Loucy (cell line): ENCODE measurements around the gene SNAPC2.
"Not testable (repeated sequence)": the region's sequence is repeated elsewhere in the genome, so short reads cannot be mapped to it uniquely, and the experiment has no call there.

Source experiments
- H2AFZ ChIP-seq: fragments of 200-600 bp; sonication (generic); 2 replicates; pipeline ENCODE4 v1.6.0; 2016; ENCODE audit warnings: antibody characterized with exemption, mild to moderate bottlenecking, low read length, moderate library complexity
- H3F3A ChIP-seq: fragments of 200-600 bp; 2 replicates; pipeline ENCODE4 v1.6.0; 2016; ENCODE audit warnings: antibody characterized with exemption, low read depth, mild to moderate bottlenecking
- H3K27me3 ChIP-seq: fragments of 200-600 bp; sonication (generic); 2 replicates; pipeline ENCODE4 v1.6.1; 2014; ENCODE audit warnings: low read length, mild to moderate bottlenecking; ENCODE audit not compliant: insufficient read depth, poor library complexity, severe bottlenecking
- H3K36me3 ChIP-seq: fragments of 200-600 bp; sonication (generic); 2 replicates; pipeline ENCODE4 v1.6.1; 2016; ENCODE audit warnings: low read length; ENCODE audit not compliant: insufficient read depth
- H3K4me1 ChIP-seq: fragments of 200-600 bp; sonication (generic); 2 replicates; pipeline ENCODE4 v1.5.1; 2014; ENCODE audit warnings: low read length, mild to moderate bottlenecking; ENCODE audit not compliant: insufficient read depth, poor library complexity, severe bottlenecking
- H3K4me2 ChIP-seq: fragments of 200-600 bp; sonication (generic); 2 replicates; pipeline ENCODE4 v1.6.0; 2014; ENCODE audit warnings: antibody characterized with exemption, low read length, low read depth, mild to moderate bottlenecking; ENCODE audit not compliant: poor library complexity, severe bottlenecking
- H3K4me3 ChIP-seq: fragments of 200-600 bp; sonication (generic); 2 replicates; pipeline ENCODE4 v1.5.1; 2014; ENCODE audit warnings: low read length, mild to moderate bottlenecking, mixed read lengths; ENCODE audit not compliant: poor library complexity, severe bottlenecking
- H3K79me2 ChIP-seq: fragments of 200-600 bp; sonication (generic); 2 replicates; pipeline ENCODE4 v1.6.1; 2014; ENCODE audit warnings: low read length; ENCODE audit not compliant: insufficient read depth
- H3K9ac ChIP-seq: fragments of 200-600 bp; sonication (generic); 2 replicates; pipeline ENCODE4 v1.6.0; 2014; ENCODE audit warnings: mild to moderate bottlenecking, low read depth, low read length, moderate library complexity; ENCODE audit not compliant: poor library complexity, severe bottlenecking
- H3K9me2 ChIP-seq: fragments of 200-600 bp; sonication (generic); replicated peaks from 2 replicates; pipeline ENCODE4 v1.6.1; 2016; ENCODE audit warnings: low read depth, low read length, mixed read lengths
- H3K9me3 ChIP-seq: fragments of 200-600 bp; sonication (generic); 2 replicates; pipeline ENCODE4 v1.6.1; 2014; ENCODE audit warnings: mild to moderate bottlenecking, antibody characterized with exemption, low read length, low read depth; ENCODE audit not compliant: insufficient read depth
- H4K20me1 ChIP-seq: fragments of 200-600 bp; sonication (generic); 2 replicates; pipeline ENCODE4 v1.6.0; 2014; ENCODE audit warnings: antibody characterized with exemption, low read length, mild to moderate bottlenecking; ENCODE audit not compliant: insufficient read depth, poor library complexity, severe bottlenecking
- EZH2phosphoT487 ChIP-seq: fragments of 200-600 bp; IDR thresholded peaks from 2 replicates; pipeline ENCODE4 v1.6.1; 2018; ENCODE audit warnings: antibody characterized with exemption, mild to moderate bottlenecking, moderate library complexity, borderline replicate concordance
- TF ChIP-seq, protein P1 (sequence below): fragments of 200-600 bp; sonication (generic); conservative IDR thresholded peaks from 2 replicates; pipeline ENCODE4 v1.5.1; 2014; ENCODE audit warnings: mild to moderate bottlenecking, antibody characterized with exemption, low read length

Gene SNAPC2

DNA sequence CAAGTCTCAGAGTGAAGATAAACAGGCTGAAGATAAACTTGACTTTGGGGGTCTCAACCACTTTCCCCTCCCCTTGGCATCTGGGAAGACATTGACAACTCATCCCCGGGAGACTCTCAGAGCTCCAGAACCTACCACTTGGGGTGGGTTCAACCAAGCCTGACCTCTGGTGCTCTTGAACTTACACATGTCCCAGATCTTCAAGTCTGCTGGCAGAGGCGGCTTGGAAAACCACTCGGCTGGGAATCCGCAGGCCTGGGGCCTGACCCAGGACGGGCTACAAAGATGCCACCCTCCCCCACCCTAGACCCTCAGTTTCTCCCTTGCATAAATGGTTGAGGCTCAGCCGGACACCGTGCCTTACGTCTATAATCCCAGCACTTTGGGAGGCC is 31.3 kb upstream of the SNAPC2 start:
- Histone ChIP-seq H3K27me3 (no peaks in the 10 kb centered on the region), H3F3A (no peaks in the 10 kb centered on the region), H3K79me2 (no peaks in the 10 kb centered on the region), H4K20me1 (no peaks in the 10 kb centered on the region), H3K36me3 (no peaks in the 10 kb centered on the region), H3K9me3 (no peaks in the 10 kb centered on the region), H3K4me2 (no peak overlapping the region), H3K9ac (no peak overlapping the region), H2AFZ (no peak overlapping the region), H3K4me3 (no peak overlapping the region), H3K9me2 (no peaks in the 10 kb centered on the region), H3K4me1 (peaks cover 4% of the 10 kb centered on the region)
- no peak for TF ChIP-seq EZH2phosphoT487
- TF ChIP-seq, protein P1, sequence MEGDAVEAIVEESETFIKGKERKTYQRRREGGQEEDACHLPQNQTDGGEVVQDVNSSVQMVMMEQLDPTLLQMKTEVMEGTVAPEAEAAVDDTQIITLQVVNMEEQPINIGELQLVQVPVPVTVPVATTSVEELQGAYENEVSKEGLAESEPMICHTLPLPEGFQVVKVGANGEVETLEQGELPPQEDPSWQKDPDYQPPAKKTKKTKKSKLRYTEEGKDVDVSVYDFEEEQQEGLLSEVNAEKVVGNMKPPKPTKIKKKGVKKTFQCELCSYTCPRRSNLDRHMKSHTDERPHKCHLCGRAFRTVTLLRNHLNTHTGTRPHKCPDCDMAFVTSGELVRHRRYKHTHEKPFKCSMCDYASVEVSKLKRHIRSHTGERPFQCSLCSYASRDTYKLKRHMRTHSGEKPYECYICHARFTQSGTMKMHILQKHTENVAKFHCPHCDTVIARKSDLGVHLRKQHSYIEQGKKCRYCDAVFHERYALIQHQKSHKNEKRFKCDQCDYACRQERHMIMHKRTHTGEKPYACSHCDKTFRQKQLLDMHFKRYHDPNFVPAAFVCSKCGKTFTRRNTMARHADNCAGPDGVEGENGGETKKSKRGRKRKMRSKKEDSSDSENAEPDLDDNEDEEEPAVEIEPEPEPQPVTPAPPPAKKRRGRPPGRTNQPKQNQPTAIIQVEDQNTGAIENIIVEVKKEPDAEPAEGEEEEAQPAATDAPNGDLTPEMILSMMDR: no peak

DNA sequence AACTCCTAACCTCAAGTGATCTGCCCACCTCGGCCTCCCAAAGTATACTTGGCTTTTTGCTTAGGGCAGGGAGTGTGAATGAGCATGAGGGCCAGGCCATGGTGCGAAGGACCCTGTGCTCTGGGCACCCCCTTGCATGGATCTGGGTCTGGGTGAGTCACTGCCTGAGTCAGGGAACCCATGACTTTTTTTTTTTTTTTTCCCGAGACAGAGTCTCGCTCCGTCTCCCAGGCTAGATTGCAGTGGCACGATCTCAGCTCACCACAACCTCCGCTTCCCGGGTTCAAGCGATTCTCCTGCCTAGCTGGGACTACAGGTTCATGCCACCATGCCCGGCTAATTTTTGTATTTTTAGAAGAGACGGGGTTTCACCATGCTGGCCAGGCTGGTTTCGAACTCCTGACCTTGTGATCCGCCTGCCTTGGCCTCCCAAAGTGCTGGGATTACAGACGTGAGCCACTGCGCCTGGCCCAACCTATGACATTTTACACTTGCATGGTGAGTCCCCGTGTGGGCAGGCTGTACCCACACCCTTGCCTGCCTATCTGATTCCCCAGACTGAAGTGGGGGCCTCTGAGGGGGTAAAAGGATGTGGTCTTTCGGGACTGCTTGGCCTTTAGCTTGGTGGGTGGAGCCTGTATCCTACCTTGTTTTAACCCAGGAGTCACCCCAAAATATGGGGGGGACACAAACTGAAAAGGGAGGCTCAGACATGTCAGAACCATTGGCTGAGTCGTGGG is 26.6 kb upstream of the SNAPC2 start:
- not testable (repeated sequence) for H3F3A ChIP-seq, H3K9me3 ChIP-seq, H3K79me2 ChIP-seq, H3K4me2 ChIP-seq, H3K4me1 ChIP-seq, H3K9me2 ChIP-seq, H3K9ac ChIP-seq, H3K4me3 ChIP-seq, H3K36me3 ChIP-seq, H2AFZ ChIP-seq, H4K20me1 ChIP-seq, H3K27me3 ChIP-seq

- H3K4me1 ChIP-seq: peaks cover 4% of the 10 kb centered on the region
- no peak overlapping the region for H3K9ac ChIP-seq
- H4K20me1 ChIP-seq: no peaks in the 10 kb centered on the region
- no peak overlapping the region for H2AFZ ChIP-seq
- no peaks in the 10 kb centered on the region for H3K9me2 ChIP-seq
- H3K27me3 ChIP-seq: no peaks in the 10 kb centered on the region
- H3K9me3 ChIP-seq: no peaks in the 10 kb centered on the region
- no peaks in the 10 kb centered on the region for H3K36me3 ChIP-seq
- no peaks in the 10 kb centered on the region for H3F3A ChIP-seq
- H3K4me2 ChIP-seq: no peak overlapping the region
- no peak for TF ChIP-seq EZH2phosphoT487
- TF ChIP-seq, protein P1: no peak
- no peaks in the 10 kb centered on the region for H3K79me2 ChIP-seq
- no peak overlapping the region for H3K4me3 ChIP-seq
These were observed 25.4 kb upstream of the SNAPC2 start for GRCh38 chr19:7894612-7895309.
